K562 treated with DMSO at 1 percent for 4 hours (cell line): Measurements from ENCODE around the gene TLNRD1. TPM values are rescaled to one million over a fixed set of nuclear protein-coding genes. Genes with fewer than 3 reads are reported as not detected.

Experiments used
- total RNA-seq: library from RNA; unstranded; fragments of 300-600 nt; gene quantifications from 2 replicates; pipeline ENCODE4 v1.2.3, GENCODE V29; 2022; ENCODE audit not compliant: insufficient read depth

TLNRD1 gene
- total RNA-seq: 24.2 and 25.3 TPM in 2 replicates

DNA sequence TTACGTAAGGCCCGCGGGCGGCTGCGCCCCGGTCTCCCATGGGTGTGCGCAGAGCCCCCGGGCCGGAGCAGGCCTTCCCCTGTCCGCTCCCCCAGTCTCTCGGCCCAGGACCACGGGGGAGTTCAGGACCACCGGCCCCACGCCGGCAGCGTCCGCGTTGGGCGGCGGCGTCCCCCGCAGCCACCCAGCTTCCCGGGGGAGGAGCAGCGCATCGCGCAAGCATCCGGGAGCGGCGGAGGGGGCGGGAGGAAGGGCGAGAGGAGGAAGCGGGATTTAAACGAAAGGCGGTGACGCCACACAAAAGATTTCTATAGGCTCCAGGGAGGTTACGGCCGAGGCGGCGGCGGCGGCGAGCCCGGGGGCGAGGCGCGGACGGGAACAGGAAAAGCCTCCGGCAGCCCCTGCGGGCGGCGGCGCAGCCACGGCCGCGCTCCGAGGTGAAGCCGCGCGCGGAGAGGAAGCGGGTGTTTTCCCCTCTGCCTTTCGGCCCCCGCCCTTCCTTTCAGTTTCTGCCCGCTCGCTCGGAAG lies at the start of gene TLNRD1:
Gene TLNRD1, plus strand, starts transcription at position 300 of the 528 bp plus-strand sequence. CDS start 1,349 bp downstream, outside the sequence.

DNA sequence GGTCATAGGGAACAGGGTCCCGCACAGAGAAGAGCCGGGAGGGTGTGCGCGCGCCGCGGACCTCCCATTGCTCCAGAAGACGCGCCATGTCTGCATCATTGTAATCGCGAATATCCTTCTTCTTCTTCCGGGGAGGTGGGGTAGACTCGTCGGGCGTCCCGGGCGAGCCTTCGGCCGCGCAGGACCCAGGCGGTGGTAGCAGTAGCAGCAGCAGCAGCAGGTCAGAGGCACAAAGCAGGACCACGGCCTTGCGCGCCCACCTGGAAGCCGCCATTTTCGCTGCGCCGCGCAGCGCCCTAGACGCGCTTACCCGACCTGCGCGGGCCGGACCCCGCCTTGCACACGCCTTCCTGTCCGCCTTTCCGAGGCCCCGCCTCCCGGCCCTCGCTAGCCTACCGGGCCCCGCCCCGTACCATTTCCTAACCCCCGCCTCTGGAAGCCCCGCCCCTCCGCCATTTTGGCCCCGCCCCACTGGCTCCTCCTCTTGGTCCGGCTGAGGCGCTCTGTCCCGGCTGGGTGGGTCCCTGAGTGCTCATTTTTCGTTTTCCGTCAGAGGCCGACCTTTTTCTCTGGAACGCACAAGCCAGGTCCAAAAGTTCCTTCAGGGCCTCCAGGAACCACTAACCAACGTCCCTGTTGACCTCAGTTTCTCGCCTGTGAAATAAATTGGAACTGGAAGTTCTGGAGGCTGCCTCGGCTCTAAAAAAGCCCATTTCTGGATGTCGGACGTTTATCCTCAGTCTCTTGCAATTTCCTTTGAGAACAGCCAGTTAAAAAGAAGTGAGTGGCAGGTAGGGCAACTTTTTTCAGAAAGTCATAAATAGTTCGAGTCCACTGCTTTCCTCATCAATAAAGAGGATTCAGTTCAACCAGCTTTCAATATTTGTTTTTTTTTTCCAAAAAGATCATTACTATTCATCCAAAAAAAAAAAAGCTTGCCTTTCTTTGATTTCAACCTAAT lies 10.9 kb upstream of the TLNRD1 start, which contains the start of gene MESD:
Gene MESD, minus strand, starts transcription at position 302 of the 961 bp plus-strand sequence. Its CDS starts 28 bp downstream, at position 274.

Other genes starting within 250 kb of the TLNRD1 start
- gene CEMIP, start 221.6 kb upstream of the TLNRD1 start, total RNA-seq: not detected in 2 replicates
- 17.5 and 21.3 TPM in 2 replicates for gene MESD, start 11.1 kb upstream of the TLNRD1 start, total RNA-seq
- 4.6 and 11.5 TPM in 2 replicates for gene CFAP161, start 133.3 kb downstream of the TLNRD1 start, total RNA-seq
- 3.1 and 8.4 TPM in 2 replicates for gene IL16, start 196.0 kb downstream of the TLNRD1 start, total RNA-seq